Skin epidermis (tissue), 12 donors: ENCODE results near the gene CLTRN.
"Not testable (repeated sequence)": the region's sequence is repeated elsewhere in the genome, so short reads cannot be mapped to it uniquely, and the experiment has no call there.

Experiments used
- H3K27ac ChIP-seq, 21 experiments: fragments of 200-600 bp; sonication (generic) in 11 of 21; one replicate each; pipeline ENCODE4 v1.5.0; 2020; ENCODE audit warnings: mild to moderate bottlenecking in 3 of 21, inconsistent platforms in 2 of 21, moderate library complexity in 2 of 21
- H3K4me3 ChIP-seq, 7 experiments: fragments of 200-600 bp; sonication (generic) in 2 of 7; one replicate each; pipeline ENCODE4 v1.5.0; 2020; ENCODE audit warnings: inconsistent platforms in 2 of 7, mild to moderate bottlenecking in 2 of 7, moderate library complexity in 1 of 7

Gene CLTRN

GRCh38 chrX:15663439-15663838, 1.2 kb downstream of the CLTRN start:
- no peak overlapping the region for H3K27ac ChIP-seq
- no peak overlapping the region for H3K4me3 ChIP-seq

- H3K27ac ChIP-seq, H3K4me3 ChIP-seq: not testable (repeated sequence)
Observed at GRCh38 chrX:15654804-15655203, 9.8 kb downstream of the CLTRN start.

GRCh38 chrX:15653961-15654360, 10.6 kb downstream of the CLTRN start:
- Histone ChIP-seq H3K27ac (no peak overlapping the region), H3K4me3 (no peak overlapping the region)

- not testable (repeated sequence) for H3K4me3 ChIP-seq, H3K27ac ChIP-seq
Observed at GRCh38 chrX:15647510-15647909, 17.1 kb downstream of the CLTRN start.

DNA sequence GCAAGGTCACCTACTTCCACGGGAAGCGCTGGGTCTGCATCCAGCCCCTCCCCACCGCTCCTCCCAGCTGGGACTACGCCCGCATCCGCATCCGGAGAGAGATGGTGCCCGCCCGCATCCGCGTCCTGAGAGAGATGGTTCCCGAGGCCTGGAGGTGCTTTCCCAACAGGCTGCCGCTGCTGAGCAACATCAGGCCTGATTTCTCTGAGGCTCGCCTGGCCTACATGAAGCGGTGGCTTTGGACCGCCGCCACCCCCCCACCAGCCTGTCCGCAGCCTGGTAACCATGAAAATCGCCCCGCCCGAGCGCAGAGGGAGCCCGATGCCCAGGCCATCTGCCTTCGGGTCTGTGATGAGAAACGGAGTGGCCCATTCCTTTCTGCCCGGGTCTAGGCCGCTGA, 18.1 kb downstream of the CLTRN start:
- H3K27ac ChIP-seq: no peak overlapping the region
- H3K4me3 ChIP-seq: no peak overlapping the region

GRCh38 chrX:15646031-15646430, 18.6 kb downstream of the CLTRN start:
- no peak overlapping the region for H3K4me3 ChIP-seq
- H3K27ac ChIP-seq: no peak overlapping the region

DNA sequence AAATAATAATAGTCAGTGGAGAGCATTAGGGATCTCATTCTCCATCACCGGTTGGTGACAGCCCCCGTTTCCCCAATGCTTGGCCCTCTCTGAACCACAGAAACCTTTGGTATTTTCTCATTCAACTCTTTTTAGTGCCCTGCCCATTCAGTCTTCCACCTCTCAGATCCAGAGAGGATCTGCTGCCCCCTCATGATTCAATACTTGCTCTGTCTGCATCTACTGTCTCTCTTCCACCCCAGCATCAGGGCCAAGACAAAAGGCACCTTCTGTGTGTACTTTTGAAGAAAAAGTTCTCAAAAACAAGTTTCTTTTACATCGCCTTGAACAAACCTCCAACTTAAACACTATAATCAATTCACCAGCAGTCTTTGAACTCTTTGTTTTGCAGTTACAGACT, 19.3 kb downstream of the CLTRN start:
- no peak overlapping the region for H3K27ac ChIP-seq
- no peak overlapping the region for H3K4me3 ChIP-seq

- Histone ChIP-seq H3K4me3 (no peak overlapping the region), H3K27ac (no peak overlapping the region)
Observed at GRCh38 chrX:15644560-15644872, 20.1 kb downstream of the CLTRN start.

DNA sequence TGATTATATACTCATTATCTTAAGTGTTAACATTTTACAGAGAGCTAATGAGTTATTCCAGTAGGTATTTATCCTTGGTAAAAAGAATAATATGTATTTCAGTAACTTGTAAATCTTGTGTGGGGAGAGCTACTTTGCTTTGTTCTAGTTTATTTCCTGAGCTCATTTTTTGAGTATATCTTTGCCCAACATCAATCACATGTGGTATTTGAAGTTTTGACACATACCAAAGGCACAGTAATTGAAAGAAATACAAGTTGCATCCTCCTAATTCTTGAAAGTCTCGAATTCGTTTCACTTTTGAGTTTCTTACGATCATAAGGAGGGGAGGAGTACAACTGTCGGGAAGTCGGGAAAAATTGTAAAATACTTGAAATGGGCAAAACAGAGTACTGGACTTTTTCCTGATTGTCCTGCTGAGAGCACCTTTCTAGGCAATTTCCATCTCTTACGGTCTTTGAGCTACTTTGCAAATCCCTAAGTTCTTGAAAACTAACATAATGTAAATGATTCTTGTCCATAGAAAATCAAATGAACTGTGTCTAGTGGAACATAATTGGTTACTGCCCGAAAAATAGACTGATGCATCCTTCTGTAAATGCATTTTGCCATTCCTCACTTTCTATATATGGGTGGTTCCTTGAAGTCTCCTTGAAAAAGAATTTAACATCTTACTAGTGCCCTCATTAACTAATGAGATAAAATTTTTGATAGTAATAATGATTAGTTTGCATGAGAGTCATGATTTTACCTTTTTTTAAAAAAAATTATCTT, 20.6 kb downstream of the CLTRN start:
- Histone ChIP-seq H3K4me3 (no peak overlapping the region), H3K27ac (no peak overlapping the region)

DNA sequence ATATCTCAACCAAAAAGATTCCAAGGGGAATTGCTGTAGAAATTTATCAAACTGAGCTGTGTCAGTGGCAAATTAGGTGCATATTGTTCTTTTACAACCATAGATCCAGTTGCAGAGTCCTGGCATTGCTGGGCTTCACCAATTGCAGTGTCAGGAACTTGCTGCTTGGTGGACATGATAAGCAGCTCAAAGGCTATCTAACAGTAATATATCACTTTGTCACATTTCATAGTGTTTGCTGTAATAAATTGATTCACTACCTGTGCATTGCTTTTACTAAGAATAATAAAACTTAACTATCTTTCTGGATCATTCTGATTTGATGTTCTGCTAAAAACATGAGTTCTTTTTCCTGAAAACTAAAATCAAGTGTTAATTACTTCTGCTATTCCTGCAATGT, 33.0 kb downstream of the CLTRN start:
- Histone ChIP-seq H3K4me3 (no peak overlapping the region), H3K27ac (no peak overlapping the region)

DNA sequence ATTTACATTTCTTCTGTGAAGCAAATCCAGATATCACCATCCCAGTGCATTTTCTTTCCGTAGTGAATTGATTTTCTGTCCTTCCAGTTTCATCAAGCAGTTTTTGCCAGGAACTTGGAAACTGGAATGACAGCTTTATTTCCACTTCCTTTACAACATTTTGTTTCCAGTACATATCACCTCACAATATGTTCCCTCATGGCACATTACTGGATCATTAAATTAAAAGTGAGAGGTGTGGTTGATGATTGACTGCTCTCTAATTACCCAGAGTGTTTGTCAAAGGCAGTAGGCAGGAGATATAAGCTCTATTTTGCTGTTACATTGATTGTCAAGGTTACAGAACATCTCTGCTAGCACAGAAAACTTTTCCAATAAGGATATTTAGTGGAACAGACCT, 41.6 kb downstream of the CLTRN start:
- H3K27ac ChIP-seq: no peak overlapping the region
- H3K4me3 ChIP-seq: no peak overlapping the region

DNA sequence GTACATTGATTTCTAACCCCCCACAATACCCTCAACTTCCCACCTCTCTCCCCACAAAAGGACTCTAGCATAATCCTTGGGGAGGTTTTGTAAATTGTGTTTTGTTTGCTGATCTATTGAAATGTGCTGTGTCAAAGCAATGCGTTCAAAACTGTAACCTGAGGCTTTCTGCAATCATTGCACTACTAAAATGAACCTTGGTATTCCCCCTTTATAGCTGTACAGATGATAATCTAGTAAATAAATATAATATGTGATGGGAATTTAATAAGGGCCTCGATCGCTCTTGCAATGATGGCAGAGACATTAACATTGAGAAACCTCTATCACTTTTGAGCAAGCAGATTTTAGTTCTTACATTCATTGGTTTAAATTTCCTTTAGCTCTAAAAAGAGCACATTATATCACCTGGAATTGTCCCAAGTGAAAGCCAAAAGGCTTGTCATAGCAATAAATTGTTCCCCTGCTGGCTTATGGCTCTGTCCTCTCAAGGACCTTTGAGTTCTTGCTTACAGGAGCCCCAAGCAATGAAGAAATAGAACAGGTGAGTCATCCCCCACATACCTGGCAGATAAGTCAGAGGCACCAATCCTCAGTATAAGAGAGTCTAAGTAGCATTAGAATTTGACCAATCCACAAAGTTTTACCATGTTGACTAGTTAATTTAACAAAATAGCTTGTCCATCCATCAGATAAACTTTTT, 45.4 kb downstream of the CLTRN start:
- Histone ChIP-seq H3K4me3 (no peak overlapping the region), H3K27ac (no peak overlapping the region)

DNA sequence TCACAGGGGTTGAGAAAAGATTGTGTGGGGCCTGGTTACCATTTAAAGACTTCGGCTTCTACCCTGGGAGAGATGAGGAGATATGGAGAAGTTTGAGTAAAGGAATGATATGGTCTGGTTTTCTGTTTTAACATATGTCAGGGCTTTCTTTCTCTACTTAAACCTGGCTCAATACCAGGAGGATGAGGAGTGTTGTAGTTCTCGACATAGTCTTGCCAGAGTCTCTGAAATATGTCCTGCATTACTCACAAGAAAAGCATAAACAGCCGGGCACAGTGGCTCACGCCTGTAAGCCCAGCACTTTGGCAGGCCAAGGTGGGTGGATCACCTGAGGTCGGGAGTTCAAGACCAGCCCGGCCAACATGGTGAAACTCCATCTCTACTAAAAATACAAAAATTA, 47.5 kb downstream of the CLTRN start:
- H3K27ac ChIP-seq: no peak overlapping the region
- H3K4me3 ChIP-seq: no peak overlapping the region

DNA sequence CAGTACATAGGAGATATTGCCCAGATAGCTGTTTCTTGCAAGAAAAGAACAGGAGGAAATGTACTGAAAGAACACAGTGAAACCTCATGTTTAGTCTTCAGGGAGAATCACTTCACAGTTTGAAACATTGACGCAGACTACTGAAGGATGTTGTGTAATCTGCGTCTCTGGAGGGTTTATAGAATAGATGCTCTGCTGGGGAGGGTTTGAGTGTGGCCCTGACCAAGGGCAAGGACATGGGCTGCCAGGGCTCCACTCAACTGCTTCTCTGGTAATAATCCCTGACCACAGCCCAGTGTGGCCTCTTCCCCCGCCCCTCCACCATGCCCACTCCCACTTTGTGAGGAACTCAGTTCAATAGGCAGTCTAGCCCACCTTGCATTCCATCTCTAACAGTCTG, 48.1 kb downstream of the CLTRN start:
- Histone ChIP-seq H3K27ac (no peak overlapping the region), H3K4me3 (no peak overlapping the region)

DNA sequence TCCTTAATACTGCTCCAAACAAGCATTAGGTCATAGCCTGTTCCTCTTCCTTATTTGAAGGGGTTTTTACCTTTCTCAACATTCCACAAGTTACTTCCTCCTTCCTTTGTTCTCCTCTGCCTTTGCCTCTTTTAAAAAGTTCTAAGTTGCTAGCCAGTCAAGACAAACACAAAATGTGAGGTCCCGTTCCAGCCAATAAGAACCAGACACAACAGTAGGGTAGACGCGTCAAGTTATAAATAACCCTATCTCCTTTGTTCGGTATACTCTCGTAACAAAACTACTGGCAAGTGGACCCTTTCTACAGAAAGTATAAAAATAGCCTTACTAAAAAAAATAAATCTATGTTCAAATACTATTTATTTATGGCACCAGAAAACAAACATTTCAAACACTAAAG, 57.5 kb downstream of the CLTRN start:
- no peak overlapping the region for H3K27ac ChIP-seq

GRCh38 chrX:15606136-15606535, 58.5 kb downstream of the CLTRN start:
- Histone ChIP-seq H3K27ac (no peak overlapping the region), H3K4me3 (no peak overlapping the region)

More for the DNA sequence above, 57.5 kb downstream of the CLTRN start:
- H3K4me3 ChIP-seq: no peak overlapping the region

GRCh38 chrX:15605226-15605625, 59.4 kb downstream of the CLTRN start:
- H3K4me3 ChIP-seq: no peak overlapping the region
- H3K27ac ChIP-seq: no peak overlapping the region

- no peak overlapping the region for H3K27ac ChIP-seq
- no peak overlapping the region for H3K4me3 ChIP-seq
Observed at GRCh38 chrX:15602761-15603160, 61.8 kb downstream of the CLTRN start.

GRCh38 chrX:15601932-15602331, 62.7 kb downstream of the CLTRN start:
- H3K4me3 ChIP-seq: no peak overlapping the region
- H3K27ac ChIP-seq: no peak overlapping the region

DNA sequence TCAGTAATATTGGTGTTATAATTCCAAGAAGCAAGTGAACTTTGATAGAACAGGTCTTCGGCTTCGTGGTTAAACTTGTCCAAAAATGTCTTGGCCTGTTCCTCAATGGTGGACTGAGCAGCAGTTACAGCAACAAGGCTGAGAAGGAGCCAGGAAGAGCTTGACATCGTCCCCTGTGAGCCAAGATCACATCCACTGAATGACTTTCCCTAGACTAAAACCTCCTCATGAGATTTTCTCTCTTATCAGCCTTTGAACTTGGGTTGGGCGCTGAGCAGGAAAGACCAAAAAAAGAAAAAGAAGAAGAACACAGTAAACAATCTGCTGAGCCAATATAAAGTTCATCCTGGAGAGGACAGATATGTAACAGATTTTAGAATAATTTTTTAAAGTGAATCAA, 63.9 kb downstream of the CLTRN start, which contains the start of gene ACE2:
ACE2 (minus strand) TSS at position 216 of the 400 bp plus-strand sequence; CDS start at position 167, 49 bp downstream.
- Histone ChIP-seq H3K27ac (no peak within 1 kb of the TSS), H3K4me3 (no peak within 1 kb of the TSS)

DNA sequence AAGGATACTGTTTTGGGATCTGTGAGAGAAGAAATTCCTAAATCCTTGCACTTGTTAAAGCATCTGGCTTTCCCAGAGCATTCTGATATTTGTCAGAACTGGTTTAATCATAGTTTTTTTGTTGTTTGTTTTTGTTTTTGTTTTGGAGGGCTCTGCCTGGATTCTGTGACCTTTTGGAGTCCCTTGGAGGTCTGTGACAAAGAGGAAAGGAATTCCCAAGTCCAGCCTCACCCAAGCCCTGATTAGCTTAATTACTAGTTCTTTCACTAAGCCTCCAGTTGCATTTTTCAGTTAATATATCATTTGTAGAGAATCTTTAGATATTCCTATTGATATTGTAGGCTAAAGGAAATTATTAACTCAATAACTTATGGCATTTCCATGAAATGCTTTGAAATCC, 64.6 kb downstream of the CLTRN start:
- H3K4me3 ChIP-seq: no peak overlapping the region
- H3K27ac ChIP-seq: no peak overlapping the region

GRCh38 chrX:15599461-15599860, 65.1 kb downstream of the CLTRN start:
- Histone ChIP-seq H3K27ac (no peak overlapping the region), H3K4me3 (no peak overlapping the region)
